Activated CD8-positive, alpha-beta memory T cell treated with anti-CD3 and anti-CD28 coated beads, Interleukin-2, amount 50 U/mL, for 1 hour (primary cell): ENCODE results near the gene GNLY.
"Not testable (repeated sequence)": the region's sequence is repeated elsewhere in the genome, so short reads cannot be mapped to it uniquely, and the experiment has no call there.

ENCODE experiments used
- DNase-seq: peaks from one replicate; pipeline ENCODE4 v3.0.0-alpha.2; 2020; ENCODE audit errors: extremely low read depth

Gene GNLY

GRCh38 chr2:85710687-85711577 lies 16.8 kb downstream of the GNLY start:
- no peak for DNase-seq

GRCh38 chr2:85711578-85712060 lies 17.5 kb downstream of the GNLY start:
- DNase-seq = no peak

GRCh38 chr2:85712336-85712735 lies 18.2 kb downstream of the GNLY start:
- no peak for DNase-seq

GRCh38 chr2:85712849-85713612 lies 18.9 kb downstream of the GNLY start:
- no peak for DNase-seq

- no peak for DNase-seq
Measured at GRCh38 chr2:85713836-85714235, 19.7 kb downstream of the GNLY start.

GRCh38 chr2:85714421-85714820 lies 20.3 kb downstream of the GNLY start:
- not testable (repeated sequence) for DNase-seq

- no peak for DNase-seq
Measured at GRCh38 chr2:85714841-85715240, 20.7 kb downstream of the GNLY start.

- no peak for DNase-seq
Measured at GRCh38 chr2:85716346-85716914, 22.3 kb downstream of the GNLY start.

GRCh38 chr2:85717308-85718008 lies 23.3 kb downstream of the GNLY start:
- no peak for DNase-seq

GRCh38 chr2:85718009-85718391 lies 23.8 kb downstream of the GNLY start:
- no peak for DNase-seq

- DNase-seq = no peak
Measured at GRCh38 chr2:85718885-85719492, 24.8 kb downstream of the GNLY start.

- DNase-seq = no peak
Measured at GRCh38 chr2:85719609-85720240, 25.6 kb downstream of the GNLY start.

GRCh38 chr2:85720533-85720932 lies 26.4 kb downstream of the GNLY start:
- no peak for DNase-seq

GRCh38 chr2:85721641-85722040 lies 27.5 kb downstream of the GNLY start:
- DNase-seq = no peak

GRCh38 chr2:85722519-85722918 lies 28.4 kb downstream of the GNLY start:
- DNase-seq = no peak

GRCh38 chr2:85723707-85724360 lies 29.7 kb downstream of the GNLY start:
- no peak for DNase-seq

GRCh38 chr2:85724731-85725181 lies 30.6 kb downstream of the GNLY start:
- no peak for DNase-seq

GRCh38 chr2:85725451-85725850 lies 31.3 kb downstream of the GNLY start:
- DNase-seq = no peak

- DNase-seq = no peak
Measured at GRCh38 chr2:85727798-85728197, 33.6 kb downstream of the GNLY start.

GRCh38 chr2:85728342-85728741 lies 34.2 kb downstream of the GNLY start:
- no peak for DNase-seq
